ENCODE results near the gene CRIM1.

Gene CRIM1

DNA sequence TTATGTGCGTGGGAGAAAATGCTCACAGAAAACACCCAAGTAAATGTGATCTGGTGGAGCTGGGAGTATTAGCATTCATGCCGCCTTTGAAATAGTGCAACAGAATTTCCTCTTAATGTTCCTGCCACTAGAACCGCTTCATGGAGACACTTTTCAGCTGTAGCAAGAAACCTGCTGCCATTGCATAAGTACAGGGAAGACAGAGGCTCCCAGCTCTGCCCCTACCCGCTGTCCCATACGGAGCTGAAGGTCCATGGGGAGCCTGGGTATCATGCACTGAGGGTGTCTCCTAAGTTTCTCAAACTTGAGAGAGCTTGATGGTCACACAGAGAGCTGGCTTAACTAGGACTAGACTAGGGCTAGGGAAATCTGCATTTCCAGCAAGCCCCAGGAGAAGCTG, 49.6 kb downstream of the CRIM1 start:
- H3K4me3 ChIP-seq (ENCODE audit: low read depth, low read length) = no peak overlapping the region
- in situ Hi-C loops (cut with HindIII; ENCODE audit: low pct_ligation_motif_present, low sequenced_read_pairs) = no loop called here
- H3K36me3 ChIP-seq (replicated peaks) = no peaks in the 10 kb centered on the region
- H3K27ac ChIP-seq = peak overlapping the region; percentile 86
- H3K27me3 ChIP-seq (replicated peaks) = no peaks in the 10 kb centered on the region
- TF ChIP-seq, protein P1, sequence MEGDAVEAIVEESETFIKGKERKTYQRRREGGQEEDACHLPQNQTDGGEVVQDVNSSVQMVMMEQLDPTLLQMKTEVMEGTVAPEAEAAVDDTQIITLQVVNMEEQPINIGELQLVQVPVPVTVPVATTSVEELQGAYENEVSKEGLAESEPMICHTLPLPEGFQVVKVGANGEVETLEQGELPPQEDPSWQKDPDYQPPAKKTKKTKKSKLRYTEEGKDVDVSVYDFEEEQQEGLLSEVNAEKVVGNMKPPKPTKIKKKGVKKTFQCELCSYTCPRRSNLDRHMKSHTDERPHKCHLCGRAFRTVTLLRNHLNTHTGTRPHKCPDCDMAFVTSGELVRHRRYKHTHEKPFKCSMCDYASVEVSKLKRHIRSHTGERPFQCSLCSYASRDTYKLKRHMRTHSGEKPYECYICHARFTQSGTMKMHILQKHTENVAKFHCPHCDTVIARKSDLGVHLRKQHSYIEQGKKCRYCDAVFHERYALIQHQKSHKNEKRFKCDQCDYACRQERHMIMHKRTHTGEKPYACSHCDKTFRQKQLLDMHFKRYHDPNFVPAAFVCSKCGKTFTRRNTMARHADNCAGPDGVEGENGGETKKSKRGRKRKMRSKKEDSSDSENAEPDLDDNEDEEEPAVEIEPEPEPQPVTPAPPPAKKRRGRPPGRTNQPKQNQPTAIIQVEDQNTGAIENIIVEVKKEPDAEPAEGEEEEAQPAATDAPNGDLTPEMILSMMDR (IDR thresholded peaks at IDR 0.05; ENCODE audit: low read depth, low read length, missing control alignments) = no peak
- no peak for DNase-seq

DNA sequence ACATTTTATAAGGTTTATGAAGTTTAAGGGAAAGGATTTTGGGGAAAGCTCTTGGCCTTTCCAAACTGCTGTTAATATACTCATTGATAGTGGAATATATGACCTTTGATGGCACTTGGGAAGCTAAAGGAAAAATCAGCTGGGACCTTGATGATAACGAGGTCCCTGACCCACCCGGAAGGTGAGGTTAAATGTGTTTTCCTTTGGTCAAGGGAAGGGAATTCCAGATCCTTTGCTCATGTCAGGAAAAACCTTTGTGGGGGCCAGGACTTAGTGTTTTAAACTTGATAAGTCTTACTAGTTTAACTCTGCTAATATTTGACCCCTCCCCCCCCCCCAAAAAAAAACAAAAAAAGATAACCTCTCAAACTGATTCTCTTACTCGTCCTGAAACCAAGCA, 50.7 kb downstream of the CRIM1 start:
- TF ChIP-seq, protein P1 (IDR thresholded peaks at IDR 0.05; ENCODE audit: low read depth, low read length, missing control alignments) = no peak
- no peak overlapping the region for H3K4me3 ChIP-seq (ENCODE audit: low read depth, low read length)
- in situ Hi-C loops (cut with HindIII; ENCODE audit: low pct_ligation_motif_present, low sequenced_read_pairs) = no loop called here
- no peak for DNase-seq
- no peaks in the 10 kb centered on the region for H3K36me3 ChIP-seq (replicated peaks)
- no peaks in the 10 kb centered on the region for H3K27me3 ChIP-seq (replicated peaks)
- peak overlapping the region; percentile 71 for H3K27ac ChIP-seq

GRCh38 chr2:36407413-36407812, 51.8 kb downstream of the CRIM1 start:
- Histone ChIP-seq H3K27ac (peak overlapping the region; percentile 71), H3K27me3 (replicated peaks) (no peaks in the 10 kb centered on the region), H3K4me3 (ENCODE audit: low read depth, low read length) (no peak overlapping the region), H3K36me3 (replicated peaks) (no peaks in the 10 kb centered on the region)
- in situ Hi-C loops (cut with HindIII; ENCODE audit: low pct_ligation_motif_present, low sequenced_read_pairs) = no loop called here
- TF ChIP-seq, protein P1 (IDR thresholded peaks at IDR 0.05; ENCODE audit: low read depth, low read length, missing control alignments) = no peak
- DNase-seq = no peak

DNA sequence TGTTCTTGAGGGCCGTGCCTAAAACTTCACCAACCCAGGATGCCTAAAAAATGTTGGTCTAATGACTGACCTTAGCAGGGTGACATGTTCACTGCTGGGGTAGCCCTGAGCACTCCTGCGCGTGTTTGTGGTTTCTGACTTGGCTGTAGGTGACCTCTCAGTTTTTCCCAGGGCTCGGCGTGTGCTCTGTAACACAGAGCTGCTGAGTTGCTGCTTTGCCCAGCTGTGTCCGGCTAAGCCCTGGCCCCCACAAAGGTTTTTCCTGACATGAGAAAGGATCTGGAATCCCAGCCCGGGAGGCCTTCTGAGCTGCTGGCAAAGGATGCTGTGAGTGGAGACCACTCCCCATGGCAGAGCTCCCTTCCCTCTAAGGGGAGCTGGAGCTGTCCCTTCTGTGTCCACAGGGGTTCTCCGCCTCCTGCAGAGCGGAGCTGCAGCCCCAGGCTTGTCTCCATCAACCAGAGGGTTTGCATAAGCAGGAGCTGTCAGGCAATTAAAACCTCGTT, 52.7 kb downstream of the CRIM1 start:
- Histone ChIP-seq H3K4me3 (ENCODE audit: low read depth, low read length) (no peak overlapping the region), H3K27ac (peak overlapping the region; percentile 71), H3K27me3 (replicated peaks) (no peaks in the 10 kb centered on the region), H3K36me3 (replicated peaks) (no peaks in the 10 kb centered on the region)
- TF ChIP-seq, protein P1 (IDR thresholded peaks at IDR 0.05; ENCODE audit: low read depth, low read length, missing control alignments) = peak; percentile 12
- in situ Hi-C loops (cut with HindIII; ENCODE audit: low pct_ligation_motif_present, low sequenced_read_pairs) = no loop called here
- peak; percentile 81 for DNase-seq

DNA sequence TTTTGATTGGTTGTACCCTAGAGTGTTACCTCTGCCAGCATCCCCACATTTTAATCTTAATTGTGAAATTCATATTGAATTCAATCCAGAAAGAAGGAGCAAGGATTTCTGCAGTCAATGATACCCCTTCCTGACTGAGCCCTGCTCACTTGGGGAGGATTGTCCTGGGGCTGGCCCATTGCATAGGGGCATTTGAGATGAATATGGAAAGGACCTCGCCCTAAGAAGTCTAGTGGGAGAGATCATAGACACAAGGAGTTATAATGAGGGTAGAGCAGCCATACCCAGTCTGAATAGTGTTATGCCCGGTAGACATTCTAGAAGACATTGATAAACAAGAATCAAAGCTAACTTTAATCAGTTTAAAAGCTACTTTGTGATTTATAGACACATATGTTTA, 53.8 kb downstream of the CRIM1 start:
- TF ChIP-seq, protein P1 (IDR thresholded peaks at IDR 0.05; ENCODE audit: low read depth, low read length, missing control alignments) = no peak
- H3K27ac ChIP-seq = peak overlapping the region; percentile 29
- H3K36me3 ChIP-seq (replicated peaks) = no peaks in the 10 kb centered on the region
- no peaks in the 10 kb centered on the region for H3K27me3 ChIP-seq (replicated peaks)
- H3K4me3 ChIP-seq (ENCODE audit: low read depth, low read length) = no peak overlapping the region
- in situ Hi-C loops (cut with HindIII; ENCODE audit: low pct_ligation_motif_present, low sequenced_read_pairs) = no loop called here
- DNase-seq = no peak

GRCh38 chr2:36409935-36410334, 54.4 kb downstream of the CRIM1 start:
- H3K27ac ChIP-seq = peak overlapping the region; percentile 78
- in situ Hi-C loops (cut with HindIII; ENCODE audit: low pct_ligation_motif_present, low sequenced_read_pairs) = no loop called here
- TF ChIP-seq, protein P1 (IDR thresholded peaks at IDR 0.05; ENCODE audit: low read depth, low read length, missing control alignments) = no peak
- no peaks in the 10 kb centered on the region for H3K27me3 ChIP-seq (replicated peaks)
- H3K4me3 ChIP-seq (ENCODE audit: low read depth, low read length) = no peak overlapping the region
- no peaks in the 10 kb centered on the region for H3K36me3 ChIP-seq (replicated peaks)
- DNase-seq = no peak
